Measurements from ENCODE around the gene KHDC1. TPM values are rescaled to one million over a fixed set of nuclear protein-coding genes. Genes with fewer than 3 reads are reported as not detected.
"Not testable (repeated sequence)": the region's sequence is repeated elsewhere in the genome, so short reads cannot be mapped to it uniquely, and the experiment has no call there.

KHDC1 gene
- total RNA-seq, 1 donor from 2014 or later: 5.3 TPM

DNA sequence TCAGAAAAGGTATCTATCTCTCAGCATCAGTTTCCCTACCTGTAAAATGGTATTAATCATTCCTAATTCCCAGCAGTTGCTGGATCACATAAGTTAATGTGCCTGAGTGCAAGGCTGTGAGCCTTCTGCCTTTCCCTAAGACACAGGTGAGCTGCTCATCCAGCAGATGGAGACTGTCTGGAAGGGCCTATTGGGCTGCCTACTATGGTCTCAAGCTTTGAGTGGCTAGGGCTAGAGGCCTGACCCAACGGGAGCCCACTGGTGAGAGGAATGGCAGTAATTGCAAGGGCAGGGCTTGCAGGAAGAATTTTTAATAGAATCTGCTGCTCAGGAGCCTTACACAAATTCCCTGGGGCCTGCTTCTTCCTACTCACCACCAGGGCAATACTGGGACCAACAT is 4.3 kb downstream of the KHDC1 start:
- H3K27me3 Mint-ChIP-seq: no peaks in the 10 kb centered on the region
- H3K36me3 Mint-ChIP-seq: no peaks in the 10 kb centered on the region
- DNase-seq (ENCODE audit: extremely low spot score, unreplicated experiment): no peak

DNA sequence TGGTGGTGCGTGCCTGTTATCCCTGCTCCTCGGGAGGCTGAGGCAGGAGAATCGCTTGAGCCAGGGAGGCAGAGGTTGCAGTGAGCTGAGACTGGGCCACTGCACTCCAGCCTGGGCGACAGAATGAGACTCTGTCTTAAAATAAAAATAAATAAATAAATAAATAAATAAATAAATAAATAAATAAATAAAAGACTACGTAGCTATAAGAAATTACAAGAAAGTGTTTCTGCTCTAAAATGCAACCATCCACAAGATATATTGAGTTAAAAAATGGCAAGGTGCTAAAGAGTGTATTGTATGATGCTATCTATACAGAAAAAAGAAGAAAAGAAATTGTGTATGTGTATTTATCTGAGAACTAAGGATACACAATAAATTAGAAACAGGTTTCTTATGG is 8.7 kb downstream of the KHDC1 start:
- H3K27ac Mint-ChIP-seq; H3K36me3 Mint-ChIP-seq; H3K4me3 Mint-ChIP-seq; H3K27me3 Mint-ChIP-seq; H3K9me3 Mint-ChIP-seq; H3K4me1 Mint-ChIP-seq (ENCODE audit: unreplicated experiment); DNase-seq (ENCODE audit: extremely low spot score, unreplicated experiment): not testable (repeated sequence)

More for the DNA sequence above, 4.3 kb downstream of the KHDC1 start:
- Mint-ChIP-seq H3K9me3 (no peaks in the 10 kb centered on the region), H3K27ac (no peak overlapping the region), H3K4me3 (no peak overlapping the region), H3K4me1 (ENCODE audit: unreplicated experiment) (peaks cover 10% of the 10 kb centered on the region)
- TF ChIP-seq, protein P1, sequence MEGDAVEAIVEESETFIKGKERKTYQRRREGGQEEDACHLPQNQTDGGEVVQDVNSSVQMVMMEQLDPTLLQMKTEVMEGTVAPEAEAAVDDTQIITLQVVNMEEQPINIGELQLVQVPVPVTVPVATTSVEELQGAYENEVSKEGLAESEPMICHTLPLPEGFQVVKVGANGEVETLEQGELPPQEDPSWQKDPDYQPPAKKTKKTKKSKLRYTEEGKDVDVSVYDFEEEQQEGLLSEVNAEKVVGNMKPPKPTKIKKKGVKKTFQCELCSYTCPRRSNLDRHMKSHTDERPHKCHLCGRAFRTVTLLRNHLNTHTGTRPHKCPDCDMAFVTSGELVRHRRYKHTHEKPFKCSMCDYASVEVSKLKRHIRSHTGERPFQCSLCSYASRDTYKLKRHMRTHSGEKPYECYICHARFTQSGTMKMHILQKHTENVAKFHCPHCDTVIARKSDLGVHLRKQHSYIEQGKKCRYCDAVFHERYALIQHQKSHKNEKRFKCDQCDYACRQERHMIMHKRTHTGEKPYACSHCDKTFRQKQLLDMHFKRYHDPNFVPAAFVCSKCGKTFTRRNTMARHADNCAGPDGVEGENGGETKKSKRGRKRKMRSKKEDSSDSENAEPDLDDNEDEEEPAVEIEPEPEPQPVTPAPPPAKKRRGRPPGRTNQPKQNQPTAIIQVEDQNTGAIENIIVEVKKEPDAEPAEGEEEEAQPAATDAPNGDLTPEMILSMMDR (conservative IDR thresholded peaks at IDR 0.05): no peak

DNA sequence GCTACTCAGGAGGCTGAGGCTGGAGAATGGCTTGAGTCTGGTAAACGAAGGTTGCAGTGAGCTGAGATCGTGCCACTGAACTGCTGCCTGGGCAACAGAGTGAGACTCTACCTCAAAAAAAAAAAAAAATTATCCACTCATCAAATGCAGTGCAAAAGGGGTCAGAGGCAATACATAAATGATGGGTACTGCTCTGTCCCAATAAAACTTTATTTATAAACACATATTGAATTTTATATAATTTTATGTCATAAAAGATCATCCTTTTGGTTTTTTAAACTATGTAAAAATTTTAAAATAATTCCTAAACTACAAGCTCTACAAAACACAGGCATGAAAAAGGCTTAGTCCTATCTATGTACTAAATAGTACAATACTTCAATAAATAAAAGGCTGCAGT is 10.3 kb downstream of the KHDC1 start:
- no peak for DNase-seq (ENCODE audit: extremely low spot score, unreplicated experiment)
- H3K27me3 Mint-ChIP-seq: no peaks in the 10 kb centered on the region
- H3K4me1 Mint-ChIP-seq (ENCODE audit: unreplicated experiment): no peaks in the 10 kb centered on the region
- H3K36me3 Mint-ChIP-seq: no peaks in the 10 kb centered on the region
- no peaks in the 10 kb centered on the region for H3K9me3 Mint-ChIP-seq
- H3K4me3 Mint-ChIP-seq: no peak overlapping the region
- no peak overlapping the region for H3K27ac Mint-ChIP-seq
- TF ChIP-seq, protein P1 (conservative IDR thresholded peaks at IDR 0.05): no peak

DNA sequence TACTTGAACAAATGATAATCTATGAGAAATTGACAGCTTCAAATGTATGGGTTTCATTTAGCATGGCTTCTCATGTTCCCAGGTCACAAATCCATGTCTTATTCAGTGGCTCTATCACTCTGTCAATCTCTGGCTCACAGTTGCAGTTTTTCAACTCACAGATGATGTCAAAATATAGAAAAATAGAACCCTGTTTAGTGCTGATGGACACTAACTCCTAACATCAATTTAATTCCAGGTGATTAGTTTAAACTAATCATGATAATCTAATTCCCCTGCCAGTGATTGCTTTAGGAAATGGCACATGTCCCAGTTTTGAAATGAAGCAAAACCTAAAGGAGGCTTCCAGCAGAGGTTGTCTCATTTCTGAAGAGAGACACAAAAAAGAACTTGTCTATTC is 13.0 kb downstream of the KHDC1 start:
- H3K36me3 Mint-ChIP-seq: no peaks in the 10 kb centered on the region
- no peak for DNase-seq (ENCODE audit: extremely low spot score, unreplicated experiment)
- no peaks in the 10 kb centered on the region for H3K27me3 Mint-ChIP-seq
- H3K9me3 Mint-ChIP-seq: no peaks in the 10 kb centered on the region
- H3K4me1 Mint-ChIP-seq (ENCODE audit: unreplicated experiment): no peaks in the 10 kb centered on the region
- no peak overlapping the region for H3K27ac Mint-ChIP-seq
- no peak overlapping the region for H3K4me3 Mint-ChIP-seq
- TF ChIP-seq, protein P1 (conservative IDR thresholded peaks at IDR 0.05): no peak

DNA sequence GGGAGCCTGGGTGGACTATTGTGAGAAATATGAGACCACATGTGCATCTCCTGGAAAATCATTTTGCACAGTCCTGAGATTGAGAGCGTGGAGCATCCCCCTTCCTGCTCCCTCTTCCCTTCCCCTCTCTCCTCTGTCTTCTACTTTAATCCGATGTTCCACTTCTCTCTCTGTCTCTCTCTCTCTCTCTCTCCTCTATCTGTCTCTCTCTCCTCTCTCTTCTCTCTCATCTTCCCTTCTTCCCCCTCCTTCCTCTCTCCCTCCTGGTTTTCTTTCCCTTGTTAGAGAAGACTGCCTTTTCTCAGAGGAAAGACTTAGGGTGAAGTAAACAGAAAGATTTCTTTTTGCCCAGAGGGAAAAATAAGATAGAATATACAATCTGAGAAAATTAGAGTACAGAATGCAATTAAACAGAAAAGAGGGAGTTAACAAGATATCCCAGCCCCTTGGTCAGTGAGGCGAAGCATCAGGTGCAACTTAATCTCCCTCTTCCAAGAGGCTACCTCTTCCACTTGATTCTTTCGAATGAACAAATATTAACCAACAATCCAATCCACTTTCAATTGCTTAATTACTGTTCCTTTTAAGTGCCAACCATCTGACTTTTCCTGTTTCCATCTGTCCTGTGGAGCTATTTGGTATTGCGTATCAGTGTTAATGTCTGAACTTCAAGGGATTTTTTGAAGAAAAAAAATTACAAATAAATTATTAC is 14.6 kb downstream of the KHDC1 start:
- Mint-ChIP-seq H3K27ac (no peak overlapping the region), H3K4me3 (no peak overlapping the region), H3K4me1 (ENCODE audit: unreplicated experiment) (no peaks in the 10 kb centered on the region), H3K36me3 (no peaks in the 10 kb centered on the region), H3K9me3 (no peaks in the 10 kb centered on the region), H3K27me3 (no peaks in the 10 kb centered on the region)
- TF ChIP-seq, protein P1 (conservative IDR thresholded peaks at IDR 0.05): no peak
- no peak for DNase-seq (ENCODE audit: extremely low spot score, unreplicated experiment)

DNA sequence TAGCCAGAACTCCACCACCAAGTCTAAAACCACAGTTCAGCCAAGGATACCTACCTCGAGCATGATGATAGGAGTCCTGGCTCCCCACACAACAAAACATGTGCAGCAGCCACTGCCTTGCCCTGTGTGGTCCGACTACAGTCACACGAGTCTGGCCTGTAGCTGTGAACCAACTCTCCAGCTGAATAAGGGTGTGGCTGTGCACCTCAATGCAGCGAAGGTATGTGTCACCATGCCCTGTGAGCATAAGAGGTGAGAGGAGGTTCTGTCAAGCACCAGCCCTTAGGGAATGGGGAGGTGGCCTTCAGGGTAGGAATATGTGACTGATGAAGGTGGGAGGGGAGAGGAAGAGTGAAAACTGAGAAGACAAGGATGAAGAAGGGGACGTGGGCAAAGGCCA is 21.0 kb downstream of the KHDC1 start:
- H3K4me1 Mint-ChIP-seq (ENCODE audit: unreplicated experiment): no peaks in the 10 kb centered on the region
- no peak overlapping the region for H3K27ac Mint-ChIP-seq
- H3K4me3 Mint-ChIP-seq: no peak overlapping the region
- H3K27me3 Mint-ChIP-seq: no peaks in the 10 kb centered on the region
- H3K36me3 Mint-ChIP-seq: no peaks in the 10 kb centered on the region
- TF ChIP-seq, protein P1 (conservative IDR thresholded peaks at IDR 0.05): no peak
- DNase-seq (ENCODE audit: extremely low spot score, unreplicated experiment): no peak
- no peaks in the 10 kb centered on the region for H3K9me3 Mint-ChIP-seq
